ENCODE measurements around the gene ARHGEF26. TPM values are rescaled to one million over a fixed set of nuclear protein-coding genes. Genes with fewer than 3 reads are reported as not detected.

ARHGEF26 gene
- total and polyA plus RNA-seq, 8 donors = 3.9 to 40.6 (median 20.9) TPM

GRCh38 chr3:154111365-154111935 lies 9.7 kb upstream of the ARHGEF26 start:
- Histone ChIP-seq H3K27ac (no peak overlapping the region), H3K36me3 (no peaks in the 10 kb centered on the region), H3K4me1 (peaks cover 0 to 17% (median 8%) of the 10 kb centered on the region in 4 donors), H3K4me3 (no peak overlapping the region), H3K9me3 (no peaks in the 10 kb centered on the region), H3K27me3 (no peaks in the 10 kb centered on the region)
- DNase-seq = no peak
- TF ChIP-seq, protein P1, sequence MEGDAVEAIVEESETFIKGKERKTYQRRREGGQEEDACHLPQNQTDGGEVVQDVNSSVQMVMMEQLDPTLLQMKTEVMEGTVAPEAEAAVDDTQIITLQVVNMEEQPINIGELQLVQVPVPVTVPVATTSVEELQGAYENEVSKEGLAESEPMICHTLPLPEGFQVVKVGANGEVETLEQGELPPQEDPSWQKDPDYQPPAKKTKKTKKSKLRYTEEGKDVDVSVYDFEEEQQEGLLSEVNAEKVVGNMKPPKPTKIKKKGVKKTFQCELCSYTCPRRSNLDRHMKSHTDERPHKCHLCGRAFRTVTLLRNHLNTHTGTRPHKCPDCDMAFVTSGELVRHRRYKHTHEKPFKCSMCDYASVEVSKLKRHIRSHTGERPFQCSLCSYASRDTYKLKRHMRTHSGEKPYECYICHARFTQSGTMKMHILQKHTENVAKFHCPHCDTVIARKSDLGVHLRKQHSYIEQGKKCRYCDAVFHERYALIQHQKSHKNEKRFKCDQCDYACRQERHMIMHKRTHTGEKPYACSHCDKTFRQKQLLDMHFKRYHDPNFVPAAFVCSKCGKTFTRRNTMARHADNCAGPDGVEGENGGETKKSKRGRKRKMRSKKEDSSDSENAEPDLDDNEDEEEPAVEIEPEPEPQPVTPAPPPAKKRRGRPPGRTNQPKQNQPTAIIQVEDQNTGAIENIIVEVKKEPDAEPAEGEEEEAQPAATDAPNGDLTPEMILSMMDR (IDR thresholded peaks at IDR 0.05) = no peak
- TF ChIP-seq EP300 (IDR thresholded peaks at IDR 0.05) = no peak
- no peak for TF ChIP-seq POLR2AphosphoS5 (IDR thresholded peaks at IDR 0.05)
- no peak for TF ChIP-seq POLR2A (IDR thresholded peaks at IDR 0.05)
- intact Hi-C loops (cut with DNase I; ENCODE audit: low total_unique reads) = no loop called here
- 52 to 75% (median 62%) methylated on average over 4 of the region's 4 CpGs for WGBS, 5 donors

GRCh38 chr3:154112146-154112852 lies 8.9 kb upstream of the ARHGEF26 start:
- no peak overlapping the region for H3K27ac ChIP-seq
- H3K4me3 ChIP-seq = no peak overlapping the region
- H3K36me3 ChIP-seq = no peaks in the 10 kb centered on the region
- intact Hi-C loops (cut with DNase I; ENCODE audit: low total_unique reads) = no loop called here
- no peak for TF ChIP-seq POLR2A (IDR thresholded peaks at IDR 0.05)
- TF ChIP-seq EP300 (IDR thresholded peaks at IDR 0.05) = no peak
- TF ChIP-seq, protein P1 (IDR thresholded peaks at IDR 0.05) = no peak
- TF ChIP-seq POLR2AphosphoS5 (IDR thresholded peaks at IDR 0.05) = no peak
- 26 to 52% (median 35%) methylated on average over 3 of the region's 3 CpGs for WGBS, 5 donors
- H3K27me3 ChIP-seq = no peaks in the 10 kb centered on the region
- H3K9me3 ChIP-seq = no peaks in the 10 kb centered on the region
- peaks cover 0 to 17% (median 8%) of the 10 kb centered on the region in 4 donors for H3K4me1 ChIP-seq
- DNase-seq = no peak

- Histone ChIP-seq H3K36me3 (no peaks in the 10 kb centered on the region), H3K9me3 (no peaks in the 10 kb centered on the region), H3K4me1 (peaks cover 0 to 17% (median 8%) of the 10 kb centered on the region in 4 donors), H3K4me3 (no peak overlapping the region), H3K27me3 (no peaks in the 10 kb centered on the region), H3K27ac (no peak overlapping the region)
- WGBS, 5 donors = 24 to 57% (median 52%) methylated on average over 5 of the region's 5 CpGs
- TF ChIP-seq, protein P1 (IDR thresholded peaks at IDR 0.05) = no peak
- TF ChIP-seq POLR2AphosphoS5 (IDR thresholded peaks at IDR 0.05) = no peak
- no peak for TF ChIP-seq EP300 (IDR thresholded peaks at IDR 0.05)
- TF ChIP-seq POLR2A (IDR thresholded peaks at IDR 0.05) = no peak
- peak in 1 of 2 donors; percentile 42 for DNase-seq
- intact Hi-C loops (cut with DNase I; ENCODE audit: low total_unique reads) = no loop called here
These were observed 7.6 kb upstream of the ARHGEF26 start for GRCh38 chr3:154113609-154114008.

DNA sequence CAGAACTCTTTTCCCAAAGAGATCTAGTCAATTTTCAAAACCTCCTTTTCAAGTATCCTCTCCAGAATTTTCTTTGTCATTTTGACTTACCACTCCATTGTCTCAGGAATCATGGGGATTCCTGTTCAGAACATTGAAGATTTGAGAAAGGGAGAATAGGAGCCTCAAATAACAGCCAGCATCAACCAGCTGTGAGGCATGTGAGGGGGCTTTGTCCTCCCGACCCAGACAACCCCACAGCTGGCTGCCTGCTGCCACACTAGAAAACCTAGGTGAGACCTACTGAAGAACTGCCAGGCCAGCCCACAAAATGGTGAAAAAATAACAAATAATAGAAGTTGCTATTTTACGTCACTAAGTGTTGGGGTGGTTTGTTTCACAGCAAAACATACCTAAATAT lies 5.9 kb upstream of the ARHGEF26 start:
- no peaks in the 10 kb centered on the region for H3K27me3 ChIP-seq
- no peak overlapping the region for H3K27ac ChIP-seq
- H3K4me3 ChIP-seq = no peak overlapping the region
- TF ChIP-seq, protein P1 (IDR thresholded peaks at IDR 0.05) = no peak
- TF ChIP-seq EP300 (IDR thresholded peaks at IDR 0.05) (no peak), POLR2A (IDR thresholded peaks at IDR 0.05) (no peak), POLR2AphosphoS5 (IDR thresholded peaks at IDR 0.05) (no peak)
- DNase-seq = no peak
- peaks cover 0 to 22% (median 10%) of the 10 kb centered on the region in 4 donors for H3K4me1 ChIP-seq
- intact Hi-C loops (cut with DNase I; ENCODE audit: low total_unique reads) = no loop called here
- H3K9me3 ChIP-seq = no peaks in the 10 kb centered on the region
- WGBS, 5 donors = 81 to 94% (median 91%) methylated on average over 2 of the region's 2 CpGs
- no peaks in the 10 kb centered on the region for H3K36me3 ChIP-seq
